HEK293 (cell line): ENCODE data around the gene SLAMF6.

ENCODE experiments used
- AEBP2 ChIP-seq: fragments of 450-650 bp; formaldehyde crosslinking; IDR thresholded peaks from 2 replicates; pipeline ENCODE4 v1.5.1; 2016; ENCODE audit warnings: missing biosample characterization, missing genetic modification characterization, borderline replicate concordance
- CTCF ChIP-seq: fragments of 450-650 bp; formaldehyde crosslinking; IDR thresholded peaks from 2 replicates; pipeline ENCODE4 v1.5.1; 2016; ENCODE audit warnings: missing biosample characterization, missing genetic modification characterization
- KLF17 ChIP-seq: fragments of 450-650 bp; formaldehyde crosslinking; IDR thresholded peaks from 2 replicates; pipeline ENCODE4 v1.5.1; 2016; ENCODE audit warnings: missing biosample characterization, missing genetic modification characterization
- TCF7L2 ChIP-seq: IDR thresholded peaks from 2 replicates; pipeline ENCODE4 v1.6.1; 2011; ENCODE audit warnings: low read depth, mild to moderate bottlenecking, inconsistent platforms, low read length, moderate library complexity, borderline replicate concordance
- TRIM28 ChIP-seq: IDR thresholded peaks from 2 replicates; pipeline ENCODE4 v1.6.1; 2011; ENCODE audit warnings: low read length, control low read depth, borderline replicate concordance
- ZSCAN5A ChIP-seq: fragments of 450-650 bp; formaldehyde crosslinking; IDR thresholded peaks from 2 replicates; pipeline ENCODE4 v1.5.1; 2016; ENCODE audit warnings: missing biosample characterization, missing genetic modification characterization

GRCh38 chr1:160460683-160461287 is 62.3 kb downstream of the SLAMF6 start:
- TF ChIP-seq TCF7L2 (no peak), ZSCAN5A (no peak), AEBP2 (tag by site-specific recombination) (no peak), CTCF (tag by site-specific recombination) (no peak), KLF17 (tag by site-specific recombination) (no peak), TRIM28 (no peak)
